GM12878 (cell line): ENCODE data around the gene NSFL1C. TPM values are rescaled to one million over a fixed set of nuclear protein-coding genes. Genes with fewer than 3 reads are reported as not detected.

ENCODE experiments used
- ATAC-seq: fragments of 200-7000 bp; cut with Tn5 transposase; 3 replicates; pipeline ENCODE4 v1.9.1; 2020; ENCODE audit warnings: mild to moderate bottlenecking, moderate library complexity
- BruUV-seq: library from RNA; stranded (reverse); fragments of 400-500 nt; replicated peaks from 2 replicates; lab custom pipeline; 2021; lab: Mats Ljungman, UMichigan
- CTCF ChIA-PET: fragments of 300-600 bp; sonication (Branson Sonifier 250); formaldehyde crosslinking; extraction: SDS; loops from one replicate; lab custom pipeline; 2021; ENCODE audit warnings: inconsistent platforms; lab: Yijun Ruan, JAX
- POLR2A ChIA-PET: fragments of 350-600 bp; formaldehyde crosslinking; extraction: SDS; loops from one replicate; lab custom pipeline; 2021; ENCODE audit warnings: inconsistent platforms; lab: Charles Lee
- RAD21 ChIA-PET: fragments of 300-600 bp; sonication (Branson Sonifier 250); formaldehyde crosslinking; loops from one replicate; lab custom pipeline; 2023; ENCODE audit warnings: antibody characterized with exemption; ENCODE audit not compliant: unreplicated experiment; lab: Charles Lee
- SMC1A ChIA-PET: fragments of 300-600 bp; sonication (Branson Sonifier 250); formaldehyde crosslinking; loops from one replicate; lab custom pipeline; 2023; ENCODE audit not compliant: unreplicated experiment, uncharacterized antibody; lab: Charles Lee
- DNase-seq: peaks from one replicate; pipeline ENCODE4 v3.0.0-alpha.2; 2011; ENCODE audit warnings: low read depth, low spot score
- FAIRE-seq: peaks from 3 replicates; lab custom pipeline; 2011; peaks lifted over from hg19 to GRCh38; lab: Jason Lieb, UNC
- H2AFZ ChIP-seq: 2 replicates; pipeline ENCODE4 v1.6.0; 2011; ENCODE audit warnings: low read depth, low read length, control low read depth; ENCODE audit not compliant: control insufficient read depth
- H3K27ac ChIP-seq: 2 replicates; pipeline ENCODE4 v1.5.1; 2011; ENCODE audit warnings: control low read depth; ENCODE audit not compliant: control insufficient read depth, insufficient read depth
- H3K27me3 ChIP-seq, 2 experiments: replicated peaks in 1 of 2; 2 replicates each; pipeline versions ENCODE4 v1.6.0 to v1.6.1; 2011; ENCODE audit warnings: low read length in 1 of 2; ENCODE audit not compliant: control insufficient read depth in 2 of 2, insufficient read depth in 2 of 2
- H3K36me3 ChIP-seq, 2 experiments: 2 replicates each; pipeline ENCODE4 v1.5.1; 2011; ENCODE audit warnings: low read length in 1 of 2; ENCODE audit not compliant: control insufficient read depth in 2 of 2, insufficient read depth in 2 of 2
- H3K4me1 ChIP-seq: 2 replicates; pipeline ENCODE4 v1.6.1; 2011; ENCODE audit warnings: mild to moderate bottlenecking, low read length, moderate library complexity, mixed read lengths; ENCODE audit not compliant: control insufficient read depth, insufficient read depth
- H3K4me2 ChIP-seq: 2 replicates; pipeline ENCODE4 v1.6.0; 2011; ENCODE audit warnings: control low read depth; ENCODE audit not compliant: control insufficient read depth, insufficient read depth
- H3K4me3 ChIP-seq: fragments of 200-600 bp; sonication (generic); 2 replicates; pipeline ENCODE4 v1.5.1; 2016
- H3K79me2 ChIP-seq: 2 replicates; pipeline ENCODE4 v1.6.0; 2011; ENCODE audit warnings: low read length; ENCODE audit not compliant: control insufficient read depth, insufficient read depth
- H3K9ac ChIP-seq: 2 replicates; pipeline ENCODE4 v1.8.0; 2011; ENCODE audit warnings: low read length, control low read depth, mixed read lengths; ENCODE audit not compliant: control insufficient read depth, insufficient read depth
- H3K9me3 ChIP-seq: replicated peaks from 3 replicates; pipeline ENCODE4 v1.5.1; 2011; ENCODE audit warnings: mild to moderate bottlenecking, low read length; ENCODE audit not compliant: control insufficient read depth, insufficient read depth
- H4K20me1 ChIP-seq: 2 replicates; pipeline ENCODE4 v1.6.0; 2011; ENCODE audit not compliant: control insufficient read depth, insufficient read depth
- BMI1 ChIP-seq: fragments of 450-650 bp; IDR thresholded peaks from 2 replicates; pipeline ENCODE4 v1.6.1; 2016; ENCODE audit warnings: mild to moderate bottlenecking, moderate library complexity, borderline replicate concordance
- CREM ChIP-seq: IDR thresholded peaks from 2 replicates; pipeline ENCODE4 v1.6.1; 2014; ENCODE audit warnings: antibody characterized with exemption, low read depth
- EED ChIP-seq: sonication (generic); IDR thresholded peaks from 2 replicates; pipeline ENCODE4 v1.6.1; 2016; ENCODE audit warnings: antibody characterized with exemption, low read depth
- IRF3 ChIP-seq: fragments of 450-650 bp; IDR thresholded peaks from 2 replicates; pipeline ENCODE4 v1.6.1; 2014; ENCODE audit warnings: mild to moderate bottlenecking
- KAT2A ChIP-seq: conservative IDR thresholded peaks from 2 replicates; pipeline ENCODE4 v1.6.1; 2011; ENCODE audit warnings: low read depth, low read length; ENCODE audit not compliant: control insufficient read depth
- MXI1 ChIP-seq: fragments of 150-350 bp; IDR thresholded peaks from 2 replicates; pipeline ENCODE4 v1.6.1; 2011; ENCODE audit warnings: low read depth, mild to moderate bottlenecking, inconsistent platforms, low read length, improper control_type of control experiment
- MYC ChIP-seq: IDR thresholded peaks from 2 replicates; pipeline ENCODE4 v1.6.1; 2011; ENCODE audit warnings: mild to moderate bottlenecking, low read length, moderate library complexity, inconsistent platforms; ENCODE audit not compliant: insufficient read depth, insufficient replicate concordance, insufficient read length, severe bottlenecking
- NFYA ChIP-seq: IDR thresholded peaks from 2 replicates; pipeline ENCODE4 v1.6.1; 2011; ENCODE audit warnings: low read depth, mild to moderate bottlenecking, low read length, improper control_type of control experiment, borderline replicate concordance
- PKNOX1 ChIP-seq: fragments of 450-650 bp; IDR thresholded peaks from 2 replicates; pipeline ENCODE4 v1.6.1; 2016; ENCODE audit warnings: mild to moderate bottlenecking
- RAD21 ChIP-seq: IDR thresholded peaks from 2 replicates; pipeline ENCODE4 v1.6.1; 2011; ENCODE audit warnings: mild to moderate bottlenecking, low read depth, low read length, moderate library complexity; ENCODE audit not compliant: insufficient read depth
- RCOR1 ChIP-seq: conservative IDR thresholded peaks from 2 replicates; pipeline ENCODE4 v1.6.1; 2012; ENCODE audit warnings: low read depth, low read length, improper control_type of control experiment
- WGBS: methylation state at CpG from one replicate; pipeline ENCODE4 v1.1.6; 2016; ENCODE audit warnings: low lambda C conversion rate; ENCODE audit not compliant: insufficient replicate concordance, insufficient coverage; ENCODE audit errors: missing lambda C conversion rate; 5-methylcytosine and 5-hydroxymethylcytosine counted together
- in situ Hi-C: fragments of 300-500 bp; cut with MboI; formaldehyde crosslinking; loops from 9 replicates; pipeline ENCODE4 v1.14.3; 2018; ENCODE audit warnings: mixed read lengths
- intact Hi-C: fragments of 100-400 bp; cut with micrococcal nuclease; formaldehyde crosslinking; loops from one replicate; pipeline ENCODE4 v1.14.2; 2022; ENCODE audit not compliant: unreplicated experiment
- polyA plus RNA-seq, 11 experiments: library from polyadenylated mRNA; depleted of rRNA in 4 of 11; unstranded in 6 of 11; stranded (reverse) in 5 of 11; fragments of >200 nt; fragmentation: Nextera tagmentation in 4 of 11; fragmentation: Illumina TruSeq in 1 of 11; extraction: Ambion mirVana in 4 of 11; extraction: Trizol in 1 of 11; gene quantifications; 1 replicate in 1 of 11; 2 replicates in 10 of 11; pipeline versions ENCODE4 v1.2.1 to v1.2.3, GENCODE V29; 2011 to 2016; ENCODE audit warnings: inconsistent platforms in 2 of 11, missing spikeins in 2 of 11, low read depth in 1 of 11
- total RNA-seq, 4 experiments: library from RNA; depleted of rRNA in 3 of 4; stranded (reverse); fragments of >200 nt in 3 of 4; fragmentation: Illumina TruSeq in 1 of 4; extraction: Trizol in 1 of 4; gene quantifications; 2 replicates each; pipeline versions ENCODE4 v1.2.1 to v1.2.3, GENCODE V29; 2013 to 2021

NSFL1C gene
- total and polyA plus RNA-seq, 10 of the 15 experiments (the other 5 are each of a cell fraction or from before 2014, with no cell fraction given): 21.5 to 100 (median 38.1) TPM

GRCh38 chr20:1431158-1431557 is 35.5 kb downstream of the NSFL1C start:
- Histone ChIP-seq H3K9me3 (no peaks in the 10 kb centered on the region; the same call in 2 of the 3 replicates), H3K27me3 (no peaks in the 10 kb centered on the region), H3K4me1 (peaks cover 11% of the 10 kb centered on the region), H4K20me1 (peaks cover 3% of the 10 kb centered on the region; the same call in 1 of the 2 replicates), H3K79me2 (no peaks in the 10 kb centered on the region), H3K4me2 (no peak overlapping the region), H2AFZ (no peak overlapping the region), H3K27ac (no peak overlapping the region), H3K9ac (no peak overlapping the region), H3K36me3 (no peaks in the 10 kb centered on the region), H3K4me3 (no peak overlapping the region)
- DNase-seq (no peak), FAIRE-seq (no peak), ATAC-seq (no peak)
- intact Hi-C loops: no loop called here
- CTCF ChIA-PET: no interaction called here
- POLR2A ChIA-PET: no interaction called here
- in situ Hi-C loops: no loop called here
- TF ChIP-seq PKNOX1 (no peak), BMI1 (no peak), CREM (no peak), MYC (no peak), EED (no peak), RAD21 (no peak), NFYA (no peak), IRF3 (no peak), MXI1 (no peak), KAT2A (no peak), RCOR1 (no peak)
- RAD21 ChIA-PET: no interaction called here
- BruUV-seq: no TSS peak
- WGBS: 4% methylated on average over 1 of the region's 1 CpG
- SMC1A ChIA-PET: no interaction called here
